Hypothalamus (tissue), 51 donors: ENCODE measurements around the gene DHFR2.

Experiments
- DNase-seq, 51 donors: peaks; one replicate each; lab custom pipeline; 2025; lab: John Stamatoyannopoulos, UW

DHFR2 gene

DNA sequence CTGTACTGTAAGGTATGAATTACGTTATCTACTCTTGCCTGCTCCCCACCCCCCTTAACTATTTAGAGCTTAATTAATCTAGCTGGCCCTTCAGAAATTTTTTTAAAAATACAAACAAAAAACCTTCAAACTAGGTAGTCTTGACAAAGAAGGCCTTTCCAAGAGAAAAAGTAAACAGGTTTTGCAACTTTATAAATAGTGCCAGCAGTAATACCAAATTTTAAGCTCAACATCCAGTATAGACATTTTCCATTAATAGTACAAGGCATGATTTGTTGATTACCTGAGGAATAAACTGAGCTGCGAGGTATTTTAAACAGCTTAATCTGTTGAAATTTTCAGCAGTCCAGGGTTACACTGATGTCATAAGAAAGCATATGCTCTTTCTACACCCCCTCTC is 54.5 kb downstream of the DHFR2 start:
- DNase-seq = no peak
